Stimulated activated CD8-positive, alpha-beta memory T cell treated with anti-CD3 and anti-CD28 coated beads, Interleukin-4, amount 100 ng/mL, for 4 hours (primary cell): ENCODE measurements around the gene SPATS2L.

Experiments used
- DNase-seq, 2 donors: peaks; one replicate each; pipeline ENCODE4 v3.0.0-alpha.2; 2020; ENCODE audit warnings: low read depth in 2 of 2, low spot score in 1 of 2

SPATS2L gene

GRCh38 chr2:200405599-200406298, 99.3 kb downstream of the SPATS2L start:
- no peak for DNase-seq

GRCh38 chr2:200406379-200406778, 99.9 kb downstream of the SPATS2L start:
- DNase-seq, result no peak

GRCh38 chr2:200408428-200409316, 102.2 kb downstream of the SPATS2L start:
- no peak for DNase-seq

- DNase-seq, result no peak
Measured at GRCh38 chr2:200411831-200412230, 105.3 kb downstream of the SPATS2L start.

GRCh38 chr2:200414367-200414766, 107.9 kb downstream of the SPATS2L start:
- DNase-seq, result no peak

- DNase-seq, result no peak
Measured at GRCh38 chr2:200415455-200415854, 109.0 kb downstream of the SPATS2L start.

GRCh38 chr2:200416878-200417277, 110.4 kb downstream of the SPATS2L start:
- DNase-seq, result no peak

GRCh38 chr2:200417366-200417765, 110.9 kb downstream of the SPATS2L start:
- no peak for DNase-seq

- DNase-seq, result no peak
Measured at GRCh38 chr2:200418399-200418798, 111.9 kb downstream of the SPATS2L start.

- DNase-seq, result no peak
Measured at GRCh38 chr2:200419325-200419724, 112.8 kb downstream of the SPATS2L start.

GRCh38 chr2:200421270-200421669, 114.8 kb downstream of the SPATS2L start:
- no peak for DNase-seq

- DNase-seq, result no peak
Measured at GRCh38 chr2:200422071-200422470, 115.6 kb downstream of the SPATS2L start.

GRCh38 chr2:200422532-200423261, 116.2 kb downstream of the SPATS2L start:
- DNase-seq, result no peak

- DNase-seq, result no peak
Measured at GRCh38 chr2:200423541-200423940, 117.0 kb downstream of the SPATS2L start.

GRCh38 chr2:200425026-200425821, 118.7 kb downstream of the SPATS2L start:
- DNase-seq, result no peak

- no peak for DNase-seq
Measured at GRCh38 chr2:200426754-200427153, 120.3 kb downstream of the SPATS2L start.

- DNase-seq, result no peak
Measured at GRCh38 chr2:200428961-200429665, 122.6 kb downstream of the SPATS2L start.

- no peak for DNase-seq
Measured at GRCh38 chr2:200430017-200430416, 123.5 kb downstream of the SPATS2L start.

- no peak for DNase-seq
Measured at GRCh38 chr2:200431996-200432705, 125.7 kb downstream of the SPATS2L start.

GRCh38 chr2:200435379-200435778, 128.9 kb downstream of the SPATS2L start:
- no peak for DNase-seq
